HG02759 (cell line): ENCODE results near the gene SMC6.

ENCODE experiments used
- ATAC-seq: cut with Tn5 transposase; IDR thresholded peaks from one replicate; pipeline ENCODE4 v1.9.1; 2021; ENCODE audit warnings: mild to moderate bottlenecking, moderate library complexity; ENCODE audit not compliant: unreplicated experiment

The SMC6 gene

DNA sequence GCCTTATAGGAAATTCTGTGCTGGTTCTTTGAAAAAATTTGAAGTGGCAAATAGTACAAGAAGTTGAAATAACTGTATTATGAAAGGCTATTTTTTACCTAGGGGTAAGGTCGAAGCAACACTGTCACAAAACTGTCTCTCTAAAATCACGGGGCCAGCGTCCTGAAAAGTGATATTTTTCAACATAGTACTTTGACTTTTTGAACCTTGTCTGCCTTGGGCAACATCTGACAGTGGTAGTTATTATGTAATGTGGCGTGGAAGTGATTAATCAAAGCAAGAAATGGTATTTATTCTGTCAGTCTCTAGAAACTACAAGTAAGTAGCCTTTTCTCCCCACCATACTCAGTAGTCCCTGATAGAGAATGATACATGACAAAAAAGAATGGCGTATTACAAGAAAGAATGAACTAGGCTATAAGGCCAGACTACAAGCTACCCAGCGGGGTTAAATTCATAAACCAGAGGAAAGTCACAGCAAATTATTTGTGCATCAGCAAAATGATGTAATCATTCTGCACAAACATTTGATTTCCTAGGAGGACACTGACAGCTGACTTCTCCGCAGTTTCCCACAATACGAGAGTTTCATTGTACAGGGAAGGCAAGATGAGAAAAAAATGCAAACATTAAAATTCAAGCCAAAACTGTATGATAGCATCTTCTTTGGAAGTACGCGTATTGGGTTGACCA, 10.2 kb upstream of the SMC6 start:
- no peak for ATAC-seq

DNA sequence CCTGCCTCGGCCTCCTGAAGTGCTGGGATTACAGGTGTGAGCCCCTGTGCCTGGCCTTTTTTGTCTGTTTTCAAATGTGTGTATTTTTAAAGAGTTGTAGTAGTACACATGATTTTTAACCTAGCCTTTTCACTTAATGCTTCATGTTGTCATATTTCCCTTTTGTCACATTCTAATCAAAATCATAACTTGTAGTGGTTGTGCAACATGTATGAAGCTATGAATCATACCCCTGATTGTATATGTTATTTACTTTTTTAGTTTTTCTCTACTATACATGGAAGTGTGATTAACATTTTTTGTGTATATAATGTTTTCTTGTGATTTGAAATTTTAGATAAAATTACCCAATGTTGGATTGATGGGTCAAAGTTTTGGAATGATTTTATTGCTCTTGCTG, 8.8 kb upstream of the SMC6 start:
- ATAC-seq: no peak

DNA sequence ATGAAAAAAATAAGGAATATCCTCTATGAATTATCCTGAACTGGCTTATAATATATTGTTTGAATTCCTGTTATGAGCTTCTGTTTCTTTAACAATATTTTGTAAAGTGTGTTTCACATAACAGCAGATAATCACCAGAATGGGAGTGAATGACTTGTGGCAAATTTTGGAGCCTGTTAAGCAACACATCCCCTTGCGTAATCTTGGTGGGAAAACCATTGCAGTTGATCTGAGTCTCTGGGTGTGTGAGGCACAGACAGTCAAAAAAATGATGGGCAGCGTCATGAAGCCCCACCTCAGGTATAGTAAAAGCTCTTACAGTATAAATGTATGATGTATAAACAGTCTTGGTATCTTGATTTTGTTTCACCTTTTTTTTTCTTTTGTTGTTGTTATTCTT, 6.2 kb upstream of the SMC6 start:
- no peak for ATAC-seq

DNA sequence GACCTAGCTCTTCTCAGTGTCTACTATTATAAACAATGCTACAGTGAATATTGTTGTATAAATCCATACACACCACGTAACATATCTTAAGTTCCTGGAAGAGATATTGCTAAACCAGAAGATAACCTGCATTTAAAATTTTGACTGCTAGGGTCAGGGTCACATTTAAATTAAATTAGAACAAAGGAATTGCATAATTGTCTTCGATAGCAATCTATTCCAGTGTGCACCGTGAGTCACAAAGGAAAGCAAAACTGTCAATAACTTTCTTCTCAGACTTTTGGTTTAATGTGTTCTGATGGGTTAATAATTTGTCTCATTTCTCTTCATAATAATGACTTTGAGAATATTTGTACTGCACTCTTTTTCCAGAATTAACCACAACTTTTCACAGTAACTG, 4.5 kb upstream of the SMC6 start:
- ATAC-seq: no peak

DNA sequence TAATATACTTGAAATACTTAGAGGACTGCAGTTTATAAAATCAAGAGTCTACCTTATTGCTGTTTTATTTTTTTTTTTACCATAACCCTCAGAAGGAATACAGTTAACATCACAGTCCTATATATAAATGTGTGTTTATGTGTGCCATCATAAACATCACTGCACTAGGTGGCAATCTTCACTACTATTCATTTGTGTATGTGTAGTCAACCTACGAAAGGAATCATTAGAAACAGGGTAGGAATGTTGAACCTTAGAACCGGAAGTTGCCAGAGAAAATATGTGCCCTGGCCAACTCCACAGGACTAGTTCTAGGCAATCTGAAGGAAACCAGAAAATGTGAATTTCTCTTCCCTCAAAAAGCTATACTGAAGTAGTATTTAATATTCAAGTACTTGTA, 3.7 kb upstream of the SMC6 start:
- ATAC-seq: no peak

DNA sequence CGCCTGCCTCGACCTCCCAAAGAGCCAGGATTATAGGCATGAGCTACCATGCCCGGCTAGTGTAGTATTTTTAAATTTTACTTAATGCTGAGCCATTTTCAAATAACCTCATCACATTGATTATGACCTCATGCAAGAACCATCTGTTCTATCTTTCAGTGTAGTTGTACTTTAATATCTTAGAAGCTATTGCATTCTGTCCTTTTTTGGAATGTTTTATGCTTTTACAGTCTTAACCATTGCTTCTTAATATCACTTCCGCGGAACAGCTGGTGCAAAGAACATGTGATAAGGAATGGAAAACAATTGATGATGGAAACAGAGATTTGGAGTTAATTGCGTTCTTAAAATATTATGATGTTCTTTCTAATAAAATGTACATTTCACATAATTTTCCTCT, 3.1 kb upstream of the SMC6 start:
- ATAC-seq: no peak

DNA sequence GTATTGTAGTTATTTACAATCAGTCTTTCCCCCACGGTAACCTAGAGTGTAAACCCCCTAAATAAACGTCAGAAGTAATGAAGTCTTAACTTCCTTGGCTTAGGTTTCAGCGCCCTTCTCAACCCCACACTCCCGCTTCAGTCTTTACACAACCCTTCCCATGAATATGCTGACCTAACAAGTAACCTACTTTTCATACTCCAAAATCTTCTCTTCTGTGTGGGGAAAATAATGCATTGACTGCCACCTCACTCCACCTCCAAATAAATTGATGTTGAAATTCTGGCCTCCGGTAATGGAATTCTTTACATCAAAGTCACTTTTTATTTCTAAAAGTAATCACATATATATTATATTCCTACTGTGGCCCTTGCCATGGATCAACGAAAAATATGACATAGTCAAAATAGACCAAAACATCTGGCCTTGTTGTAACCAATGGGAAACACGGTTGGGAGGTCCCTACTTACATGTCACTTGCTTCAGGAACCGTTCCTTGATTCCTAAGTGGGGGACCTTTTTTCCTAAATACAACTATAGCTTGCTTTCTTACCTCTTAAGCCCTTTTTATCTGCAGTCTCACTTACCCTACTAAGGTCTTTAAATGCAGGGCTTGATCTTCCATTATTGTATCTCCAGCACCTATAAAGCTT, 1.3 kb upstream of the SMC6 start:
- ATAC-seq: no peak

DNA sequence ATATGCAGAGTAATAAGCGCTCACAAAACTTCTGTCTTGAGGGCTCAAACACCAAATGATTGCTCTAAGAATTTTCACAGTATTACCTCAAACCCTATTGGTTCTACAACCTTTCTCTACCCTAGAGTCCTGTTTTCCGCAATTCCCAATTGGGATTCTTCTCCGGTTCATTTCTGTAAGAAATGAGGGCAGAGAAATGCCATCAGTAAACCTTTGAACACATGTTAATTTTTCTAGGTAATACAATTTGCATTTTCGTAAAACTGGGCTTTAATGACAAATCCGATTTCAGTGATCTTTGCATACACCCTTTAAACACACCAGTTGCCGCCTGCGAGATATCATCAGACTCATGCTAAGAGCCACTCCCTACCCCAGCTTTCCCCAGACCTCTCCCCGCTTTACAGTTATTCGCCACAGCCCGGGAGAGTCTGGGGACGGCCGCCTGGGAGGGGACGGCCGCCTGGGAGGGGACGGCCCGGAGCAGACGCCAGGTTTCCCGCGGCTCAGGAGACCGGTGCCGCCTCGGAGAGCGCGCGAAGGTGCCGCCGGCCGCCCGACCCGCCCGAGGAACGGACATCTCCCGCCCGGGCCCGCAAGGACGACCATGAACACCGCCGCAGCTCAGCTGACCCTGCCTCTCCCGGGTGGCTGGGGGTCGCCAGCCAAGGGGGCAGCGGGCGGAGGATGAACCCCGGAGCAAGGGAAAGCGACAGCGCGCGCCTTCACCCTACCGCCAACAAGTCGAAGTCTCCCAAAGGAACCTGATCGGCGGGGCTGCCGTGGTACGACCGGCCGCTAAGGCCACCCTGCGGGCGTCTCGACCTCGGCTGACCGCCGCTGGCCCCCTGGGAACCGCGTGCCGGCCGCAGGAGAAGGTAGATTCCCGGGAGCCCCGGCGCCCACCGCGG, 463 bp downstream of the SMC6 start:
- ATAC-seq: peak; percentile 38

DNA sequence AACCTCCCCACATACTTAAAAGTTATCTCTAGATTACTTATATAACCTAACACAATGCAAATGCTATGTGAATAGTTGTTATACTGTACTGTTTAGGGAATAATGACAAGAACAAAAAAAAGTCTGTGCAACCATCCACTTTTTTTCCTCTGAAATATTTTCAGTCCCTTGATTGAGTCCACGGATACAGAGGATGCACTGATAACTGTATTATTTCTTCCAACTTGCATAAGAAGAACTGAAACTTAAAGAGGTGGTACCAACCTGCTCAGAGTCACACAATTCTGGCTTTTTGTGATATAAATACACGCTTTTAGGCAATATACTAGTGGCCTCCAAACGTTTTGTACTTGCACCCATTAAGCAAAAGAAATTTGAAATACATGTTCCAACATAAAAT, 1.4 kb downstream of the SMC6 start:
- ATAC-seq: peak; percentile 11

DNA sequence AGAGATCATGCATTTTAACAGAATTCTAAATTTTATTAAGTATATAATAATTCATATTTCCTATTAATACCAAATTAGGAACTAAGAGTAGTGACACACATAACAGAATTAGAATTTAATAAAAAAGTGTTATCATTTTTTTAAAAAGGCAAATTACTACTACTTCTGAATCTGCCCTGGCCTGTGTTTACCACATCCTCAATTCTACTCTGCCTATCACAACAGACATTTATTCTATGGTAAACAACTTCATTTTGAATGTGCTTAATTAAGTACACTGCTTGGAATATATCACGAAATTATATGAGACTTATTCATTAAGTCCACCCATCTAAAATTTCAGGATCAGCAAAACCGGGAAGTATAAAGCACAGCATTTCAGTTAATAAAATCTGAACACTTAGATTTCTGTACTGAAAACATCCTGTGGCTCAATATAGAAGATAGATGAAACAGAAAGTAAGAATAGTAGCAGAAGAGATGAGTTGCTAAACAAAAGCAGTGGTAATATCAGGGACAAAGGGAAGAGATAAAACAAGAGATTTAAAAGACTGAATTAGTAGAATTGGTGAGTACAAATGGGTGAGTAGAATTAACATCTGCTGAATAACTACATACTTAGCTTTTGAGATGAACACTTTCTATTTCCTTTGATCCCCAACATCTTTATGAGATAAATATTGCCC, 3.7 kb downstream of the SMC6 start:
- ATAC-seq: no peak

DNA sequence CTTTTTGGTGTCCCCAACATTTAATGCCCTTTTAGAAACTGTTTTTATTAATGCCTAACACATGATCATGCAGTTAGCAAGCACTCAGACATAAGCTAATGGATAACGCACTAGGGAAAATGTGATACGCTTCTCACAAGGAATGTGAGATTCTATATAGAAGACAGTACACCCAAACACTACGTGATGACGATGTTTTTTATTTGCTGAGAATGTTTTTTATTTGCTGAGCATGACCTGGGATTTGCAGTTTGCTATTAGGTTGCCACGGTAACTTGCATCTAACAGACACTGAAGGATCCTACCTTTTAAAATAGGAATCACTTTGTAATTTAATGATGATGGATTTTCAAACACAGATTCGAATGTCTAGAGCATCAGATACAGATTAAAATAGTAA, 4.9 kb downstream of the SMC6 start:
- no peak for ATAC-seq

DNA sequence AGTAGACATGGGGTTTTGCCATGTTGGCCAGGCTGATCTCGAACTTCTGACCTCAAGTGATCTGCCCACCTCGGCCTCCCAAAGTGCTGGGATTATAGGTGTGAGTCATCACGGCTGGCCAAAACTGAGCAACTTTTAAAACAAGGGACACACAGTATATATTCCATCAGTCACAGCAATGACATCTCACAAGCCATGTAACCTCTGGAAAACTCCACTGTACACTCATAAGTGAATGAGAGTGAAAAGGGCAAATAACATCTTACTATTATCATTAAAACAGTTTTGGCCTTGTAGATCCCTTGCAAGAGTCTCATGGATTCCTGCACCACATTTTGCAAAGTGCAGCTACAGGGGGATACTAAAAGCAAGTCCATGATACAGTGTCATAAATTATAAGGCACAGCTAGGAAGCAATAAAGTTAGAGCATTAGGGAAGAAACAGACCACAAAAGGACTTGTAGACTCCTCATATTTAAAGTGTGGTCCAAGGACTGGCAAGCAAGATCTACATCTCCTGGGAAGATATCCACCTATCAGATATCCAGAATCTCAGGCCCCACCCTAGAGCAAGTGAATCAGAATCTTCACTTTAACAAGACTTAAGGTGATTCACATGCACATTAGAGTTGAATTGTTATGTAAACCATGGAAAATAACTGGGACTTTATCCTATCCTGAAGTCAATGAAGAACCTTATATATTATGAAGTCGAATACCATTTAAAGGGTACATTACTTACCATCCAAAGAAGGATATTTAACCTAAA, 5.7 kb downstream of the SMC6 start:
- no peak for ATAC-seq

DNA sequence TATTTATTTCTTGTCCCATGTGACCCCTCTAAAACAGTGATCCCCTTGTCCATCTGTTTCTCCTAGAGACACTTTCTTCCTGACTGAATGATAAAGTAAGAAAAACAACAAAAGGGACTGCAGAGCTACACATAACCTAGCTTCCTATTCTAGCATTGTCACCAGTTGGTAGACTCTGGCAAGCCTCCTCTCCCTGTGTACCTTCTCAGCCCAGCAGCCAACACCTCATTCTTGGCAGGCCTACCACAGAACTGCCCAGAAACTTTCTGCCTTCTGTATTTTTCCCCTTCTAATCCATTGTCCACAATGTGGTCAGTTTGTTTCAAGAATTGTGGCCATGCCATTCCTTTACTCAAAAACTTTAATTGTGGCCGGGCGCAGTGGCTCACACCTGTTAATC, 13.4 kb downstream of the SMC6 start:
- no peak for ATAC-seq

DNA sequence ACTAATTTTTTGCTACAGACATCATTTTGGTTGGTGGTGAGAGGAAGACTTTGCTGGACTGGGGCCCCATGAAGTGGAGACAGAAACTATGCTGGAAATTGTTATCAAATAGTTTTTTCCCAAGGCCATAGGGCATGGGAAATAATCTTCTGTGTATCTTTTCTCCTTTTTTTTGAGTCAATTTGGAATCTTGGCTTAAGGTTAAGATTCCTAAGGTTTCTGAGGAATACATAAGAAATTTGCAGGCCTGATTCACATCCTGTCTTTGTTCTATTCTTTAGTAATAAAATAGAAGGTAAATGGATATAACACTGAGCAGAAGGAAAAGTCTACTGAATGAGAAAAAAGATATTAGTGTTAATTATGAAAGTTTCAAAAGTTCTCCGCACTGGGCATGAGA, 16.6 kb downstream of the SMC6 start:
- no peak for ATAC-seq

DNA sequence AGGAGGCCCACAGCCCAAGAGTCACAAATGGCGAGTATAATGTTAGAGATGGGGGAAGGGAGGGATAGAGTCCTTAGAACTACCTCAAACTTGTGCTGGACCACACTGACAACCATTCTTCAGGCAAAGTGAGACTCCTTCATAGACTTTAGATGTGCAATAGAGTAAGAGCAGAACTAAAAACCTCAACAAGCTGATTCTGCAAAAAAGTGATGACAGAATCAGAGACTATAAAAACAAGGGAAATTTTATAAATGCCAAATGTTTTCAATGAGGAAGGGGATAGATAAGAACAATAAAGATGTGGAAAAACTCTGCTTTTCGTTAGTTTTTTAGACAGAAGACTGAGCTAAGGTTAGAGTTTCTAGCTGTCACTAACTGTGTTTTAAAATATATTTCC, 17.7 kb downstream of the SMC6 start:
- no peak for ATAC-seq

DNA sequence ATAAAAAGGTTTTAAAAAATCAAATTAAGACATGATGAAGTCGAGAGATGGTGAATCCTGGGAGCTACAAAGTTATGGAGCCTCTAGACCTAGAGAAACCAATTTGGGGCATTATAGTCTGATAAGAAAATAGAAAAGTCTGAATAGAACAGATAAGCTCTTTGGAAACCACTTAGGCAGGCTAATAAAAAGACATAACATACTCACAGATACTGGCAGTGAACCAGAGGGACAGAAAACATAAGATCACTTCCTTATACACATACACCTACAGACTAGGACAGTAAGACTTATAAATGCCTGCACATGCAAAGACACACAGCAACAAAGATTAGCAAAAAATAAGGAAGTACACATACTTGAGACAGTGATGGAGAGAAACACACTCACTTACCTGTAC, 20.0 kb downstream of the SMC6 start:
- no peak for ATAC-seq

DNA sequence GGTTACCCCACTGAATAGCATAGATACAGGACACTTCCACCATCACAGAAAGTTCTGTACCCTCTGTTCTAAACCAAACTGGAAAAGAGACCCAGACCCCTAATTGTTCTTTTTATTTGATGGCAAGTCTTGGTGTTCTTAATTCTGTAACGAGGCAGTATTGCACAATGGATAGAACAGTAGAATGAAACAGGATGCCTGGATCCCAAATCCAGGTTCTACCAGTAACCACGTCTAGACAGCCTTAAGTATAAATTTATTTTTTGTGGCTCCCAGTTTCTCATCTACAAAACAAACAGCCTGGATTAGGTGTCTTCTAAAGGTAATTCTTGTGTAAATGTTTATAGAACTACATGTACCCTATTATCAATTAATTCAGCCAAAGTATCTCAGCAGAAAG, 23.7 kb downstream of the SMC6 start:
- no peak for ATAC-seq

DNA sequence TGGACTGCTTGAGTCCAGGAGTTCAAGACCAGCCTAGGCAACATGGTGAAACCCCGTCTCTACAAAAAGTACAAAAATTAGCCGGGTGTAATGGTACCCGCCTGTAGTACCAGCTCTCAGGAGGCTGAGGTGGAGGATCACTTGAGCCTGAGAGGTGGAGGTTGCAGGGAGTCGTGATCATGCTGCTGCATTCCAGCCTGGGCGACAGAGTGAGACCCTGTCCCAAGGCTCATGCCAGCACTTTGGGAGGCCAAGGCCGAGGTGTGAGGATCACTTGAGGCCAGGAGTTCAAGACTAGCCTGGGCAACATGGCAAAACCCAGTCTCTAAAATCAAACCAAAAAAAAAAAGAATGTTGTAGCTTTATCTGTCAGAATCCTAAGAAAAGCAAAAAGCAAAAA, 25.4 kb downstream of the SMC6 start:
- ATAC-seq: no peak

DNA sequence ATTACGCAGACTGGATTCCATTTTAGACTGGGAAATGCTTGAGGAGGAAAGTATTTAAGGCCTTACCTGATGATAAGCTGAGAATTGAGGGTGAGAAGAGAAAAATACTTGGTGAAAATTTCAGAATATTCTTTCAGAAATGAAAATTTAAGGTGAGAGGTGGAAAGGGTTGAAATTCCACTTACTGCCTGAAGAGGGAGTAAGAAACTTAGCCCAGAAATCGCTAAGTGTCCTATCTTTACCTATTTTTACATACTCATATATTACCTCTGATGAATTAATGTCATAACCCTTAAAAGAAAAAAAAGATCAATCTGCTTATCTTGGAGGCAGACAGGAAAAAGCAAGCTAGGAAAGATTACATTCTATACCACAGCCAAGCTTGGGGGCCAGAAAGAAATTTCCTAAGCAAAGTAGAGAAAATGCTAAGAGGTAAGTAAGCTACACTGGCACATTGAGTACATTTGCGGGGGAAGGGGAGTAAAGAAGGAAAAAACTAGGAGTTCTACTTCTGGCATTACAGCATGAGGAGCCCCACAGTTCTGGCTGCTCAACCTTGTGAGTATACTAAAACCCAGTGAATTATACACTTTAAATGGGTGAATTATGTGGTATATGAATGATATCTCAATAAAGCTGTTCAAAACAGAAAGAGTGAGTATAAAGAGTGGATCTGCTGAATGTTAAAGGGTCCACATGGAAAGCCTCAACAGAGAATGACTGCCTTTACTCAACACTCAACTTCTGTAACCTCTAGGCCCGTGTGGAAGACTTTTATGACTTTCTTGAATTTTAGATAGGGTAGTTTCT, 33.8 kb downstream of the SMC6 start:
- ATAC-seq: peak; percentile 65

DNA sequence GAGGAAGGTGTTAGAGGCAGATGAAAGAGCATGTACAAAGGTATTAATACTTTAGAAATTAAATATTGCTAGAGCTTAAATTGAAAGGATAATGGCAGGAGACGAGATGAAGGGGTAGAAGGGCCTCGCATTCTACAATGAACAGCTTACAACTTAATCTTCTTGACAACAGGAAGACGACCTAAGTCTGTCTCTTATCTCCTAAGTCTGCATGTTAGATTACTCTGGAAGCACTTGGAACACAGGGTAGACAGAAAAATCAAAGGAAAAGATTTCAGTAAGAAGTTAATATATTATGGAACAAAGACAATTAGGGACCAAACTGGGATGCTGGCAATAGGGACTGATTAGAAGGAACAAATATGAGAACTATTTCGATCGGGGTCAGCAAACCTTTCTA, 34.9 kb downstream of the SMC6 start:
- ATAC-seq: no peak
